VCaP (cell line): ENCODE results near the gene HOXB1.
"Not testable (repeated sequence)": the region's sequence is repeated elsewhere in the genome, so short reads cannot be mapped to it uniquely, and the experiment has no call there.

Source experiments
- H3K27ac ChIP-seq: fragments of 450-650 bp; 2 replicates; pipeline ENCODE4 v1.5.1; 2017
- TF ChIP-seq, protein P1 (sequence below): fragments of 450-650 bp; conservative IDR thresholded peaks from 2 replicates; pipeline ENCODE4 v1.5.1; 2017; ENCODE audit warnings: mild to moderate bottlenecking, moderate library complexity

HOXB1 gene

DNA sequence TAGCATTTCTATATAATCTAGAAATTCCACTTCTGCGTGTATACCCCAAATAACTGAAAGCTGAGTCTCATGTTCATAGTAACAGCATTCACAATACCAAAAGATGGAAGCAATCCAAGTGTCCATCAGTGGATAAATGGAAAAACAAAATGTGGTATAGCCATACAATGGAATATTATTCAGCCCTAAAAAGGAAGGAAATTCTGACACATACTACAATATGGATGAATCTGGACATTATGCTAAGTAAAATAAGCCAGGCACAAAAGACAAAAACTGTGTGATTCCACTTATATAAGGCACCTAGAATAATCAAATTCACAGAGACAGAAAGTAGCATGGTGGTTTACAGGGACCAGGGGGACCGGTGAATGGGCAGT lies 20.4 kb downstream of the HOXB1 start:
- TF ChIP-seq, protein P1, sequence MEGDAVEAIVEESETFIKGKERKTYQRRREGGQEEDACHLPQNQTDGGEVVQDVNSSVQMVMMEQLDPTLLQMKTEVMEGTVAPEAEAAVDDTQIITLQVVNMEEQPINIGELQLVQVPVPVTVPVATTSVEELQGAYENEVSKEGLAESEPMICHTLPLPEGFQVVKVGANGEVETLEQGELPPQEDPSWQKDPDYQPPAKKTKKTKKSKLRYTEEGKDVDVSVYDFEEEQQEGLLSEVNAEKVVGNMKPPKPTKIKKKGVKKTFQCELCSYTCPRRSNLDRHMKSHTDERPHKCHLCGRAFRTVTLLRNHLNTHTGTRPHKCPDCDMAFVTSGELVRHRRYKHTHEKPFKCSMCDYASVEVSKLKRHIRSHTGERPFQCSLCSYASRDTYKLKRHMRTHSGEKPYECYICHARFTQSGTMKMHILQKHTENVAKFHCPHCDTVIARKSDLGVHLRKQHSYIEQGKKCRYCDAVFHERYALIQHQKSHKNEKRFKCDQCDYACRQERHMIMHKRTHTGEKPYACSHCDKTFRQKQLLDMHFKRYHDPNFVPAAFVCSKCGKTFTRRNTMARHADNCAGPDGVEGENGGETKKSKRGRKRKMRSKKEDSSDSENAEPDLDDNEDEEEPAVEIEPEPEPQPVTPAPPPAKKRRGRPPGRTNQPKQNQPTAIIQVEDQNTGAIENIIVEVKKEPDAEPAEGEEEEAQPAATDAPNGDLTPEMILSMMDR, result no peak
- H3K27ac ChIP-seq, result no peak overlapping the region

DNA sequence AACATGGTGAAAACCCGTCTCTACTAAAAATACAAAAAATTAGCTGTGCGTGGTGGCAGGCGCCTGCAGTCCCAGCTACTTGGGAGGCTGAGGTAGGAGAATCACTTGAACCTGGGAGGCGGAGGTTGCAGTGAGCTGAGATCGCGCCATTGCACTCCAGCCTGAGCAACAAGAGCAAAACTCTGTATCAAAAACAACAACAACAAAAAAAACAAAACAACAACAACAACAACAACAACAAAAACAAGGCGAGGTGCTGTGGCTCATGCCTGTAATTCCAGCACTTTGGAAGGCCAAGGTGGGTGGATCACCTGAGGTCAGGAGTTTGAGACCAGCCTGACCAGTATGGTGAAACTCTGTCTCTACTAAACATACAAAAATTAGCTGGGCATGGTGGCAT lies 21.1 kb downstream of the HOXB1 start:
- H3K27ac ChIP-seq, result not testable (repeated sequence)

DNA sequence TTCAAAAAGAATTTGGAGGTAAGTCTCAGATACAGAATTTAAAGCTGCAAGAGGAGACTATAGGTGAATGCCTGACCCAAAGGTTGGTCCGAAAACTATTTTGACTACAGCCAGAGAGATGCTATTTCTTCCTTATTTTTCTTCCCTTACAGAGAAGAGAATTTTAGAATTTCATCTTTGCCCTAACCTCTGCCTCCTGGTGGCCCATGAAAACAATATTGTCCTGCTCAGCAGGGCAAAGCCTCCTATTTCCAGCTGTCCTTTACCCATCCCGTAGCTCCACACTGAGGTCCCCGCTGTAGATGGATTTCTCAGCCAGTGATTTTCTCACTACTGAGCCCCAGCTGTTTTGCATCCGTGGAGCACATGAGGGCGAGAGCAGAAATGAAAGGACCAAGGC lies 24.6 kb downstream of the HOXB1 start:
- H3K27ac ChIP-seq, result no peak overlapping the region

DNA sequence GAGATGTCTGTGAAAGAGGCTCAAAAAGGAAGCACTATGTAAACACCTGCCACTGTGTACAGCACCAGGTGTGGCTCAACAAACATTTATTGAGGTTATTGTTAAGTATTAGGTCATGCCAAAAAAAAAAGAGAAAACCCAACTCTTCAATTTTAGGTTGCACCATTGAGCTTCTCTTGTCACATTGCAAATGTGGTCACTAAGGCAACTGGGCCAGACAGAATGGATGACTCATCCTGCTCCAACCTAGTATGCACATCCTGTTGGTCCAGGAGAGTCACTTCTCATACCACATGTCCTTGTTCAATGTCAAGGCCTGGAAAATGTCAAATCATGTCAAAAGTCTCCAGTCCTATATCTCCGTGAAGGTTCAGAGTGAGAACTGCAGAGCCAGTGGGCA lies 25.0 kb downstream of the HOXB1 start:
- TF ChIP-seq, protein P1, result no peak
- no peak overlapping the region for H3K27ac ChIP-seq

More for the DNA sequence above, 24.6 kb downstream of the HOXB1 start:
- TF ChIP-seq, protein P1, result no peak

DNA sequence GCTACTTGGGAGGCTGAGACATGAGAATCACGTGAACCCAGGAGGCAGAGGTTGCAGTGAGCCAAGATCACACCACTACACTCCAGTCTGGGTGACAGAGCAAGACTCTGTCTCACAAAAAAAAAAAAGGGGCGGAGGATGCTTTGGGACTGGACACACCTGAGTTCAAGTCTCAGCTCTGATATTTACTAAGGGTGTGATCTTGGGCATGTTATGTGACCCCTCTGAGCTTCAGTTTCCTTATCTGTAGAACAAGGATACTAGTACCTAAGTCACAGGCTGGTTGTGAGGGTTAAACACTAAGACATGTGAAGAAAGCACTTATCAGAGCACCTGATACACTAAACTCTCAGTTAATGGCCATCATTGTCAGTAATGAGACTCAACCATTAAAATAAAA lies 25.9 kb downstream of the HOXB1 start:
- H3K27ac ChIP-seq, result no peak overlapping the region
- TF ChIP-seq, protein P1, result no peak

DNA sequence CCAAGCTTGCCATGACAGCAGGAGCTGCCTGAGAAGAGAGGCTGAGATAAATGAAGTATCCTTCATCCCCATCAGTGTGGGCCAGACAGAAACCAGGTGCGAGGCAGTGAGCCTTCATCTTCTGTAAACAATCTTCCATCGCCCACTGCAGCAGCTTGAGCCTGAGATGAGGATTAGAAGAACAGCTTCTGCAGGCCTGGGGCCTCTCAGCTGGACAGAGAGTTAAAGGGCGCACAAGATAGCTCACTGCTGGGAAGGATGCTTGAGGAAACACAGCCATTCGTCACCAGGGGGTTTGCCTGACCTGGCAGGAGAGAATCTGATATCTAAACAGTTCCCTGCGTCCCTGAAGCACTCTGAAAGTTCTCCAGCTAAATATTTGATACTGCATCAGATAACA lies 27.1 kb downstream of the HOXB1 start:
- TF ChIP-seq, protein P1, result no peak
- no peak overlapping the region for H3K27ac ChIP-seq

DNA sequence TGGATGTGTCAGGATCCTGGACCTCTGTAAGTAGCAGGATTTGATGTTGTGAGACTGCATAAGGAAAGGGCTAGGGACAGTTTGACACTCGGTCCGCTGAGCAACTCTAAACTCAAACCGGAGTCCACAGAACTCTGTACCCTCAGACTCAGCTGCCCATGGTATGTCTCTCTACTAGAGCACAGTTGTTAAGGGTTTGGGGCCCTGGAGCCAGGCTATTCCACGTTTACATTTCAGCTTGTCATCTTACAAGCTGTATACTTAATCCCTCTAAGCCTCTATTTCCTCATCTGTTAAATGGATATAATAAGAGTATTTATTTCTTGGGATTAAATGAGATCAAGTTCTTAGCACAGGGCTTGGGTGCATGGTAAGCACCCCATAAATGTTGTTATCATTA lies 27.9 kb downstream of the HOXB1 start:
- TF ChIP-seq, protein P1, result no peak
- H3K27ac ChIP-seq, result no peak overlapping the region

DNA sequence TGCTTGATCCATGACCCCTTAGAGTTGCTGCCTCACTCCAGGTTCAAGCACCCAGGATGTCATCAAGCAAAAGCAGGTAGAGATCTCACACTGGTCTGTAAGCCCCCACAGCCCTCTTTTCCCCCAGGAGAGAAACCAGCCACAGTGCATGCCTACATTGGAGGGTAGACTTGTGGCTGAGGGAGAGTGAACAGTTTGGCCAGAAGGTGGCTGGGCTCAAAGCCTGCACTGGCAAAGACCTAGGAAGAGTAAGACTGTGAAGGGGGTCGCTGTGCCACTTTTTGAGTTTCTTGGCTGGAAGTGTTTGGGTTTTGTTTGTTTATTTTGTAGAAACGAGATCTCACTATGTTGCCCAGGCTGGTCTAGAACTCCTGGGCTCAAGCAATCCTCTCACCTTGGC lies 28.5 kb downstream of the HOXB1 start:
- H3K27ac ChIP-seq, result no peak overlapping the region
- TF ChIP-seq, protein P1, result no peak
